Uterus (tissue), 2 donors: ENCODE data around the gene EIF2S2.

ENCODE experiments used
- CTCF ChIP-seq, 4 experiments: fragments of 200-600 bp in 2 of 4; fragments of 450-650 bp in 2 of 4; sonication (generic) in 2 of 4; IDR thresholded peaks; one replicate each; pipeline ENCODE4 v1.5.1; 2016 to 2019; ENCODE audit warnings: antibody characterized with exemption in 4 of 4, mild to moderate bottlenecking in 2 of 4, moderate library complexity in 1 of 4
- POLR2A ChIP-seq, 2 donors: fragments of 450-650 bp; IDR thresholded peaks; one replicate each; pipeline ENCODE4 v1.6.1; 2016; ENCODE audit warnings: antibody characterized with exemption in 2 of 2, mild to moderate bottlenecking in 1 of 2, moderate library complexity in 1 of 2

- TF ChIP-seq CTCF (IDR thresholded peaks at IDR 0.05) = no peak
- TF ChIP-seq POLR2A (IDR thresholded peaks at IDR 0.05) = no peak
Observed at GRCh38 chr20:34045294-34045693, 66.7 kb downstream of the EIF2S2 start.
